GM19438 (cell line): ENCODE results near the gene PIH1D1.

Experiments
- ATAC-seq: cut with Tn5 transposase; IDR thresholded peaks from one replicate; pipeline ENCODE4 v1.9.1; 2021; ENCODE audit warnings: low read depth; ENCODE audit not compliant: unreplicated experiment

PIH1D1 gene

DNA sequence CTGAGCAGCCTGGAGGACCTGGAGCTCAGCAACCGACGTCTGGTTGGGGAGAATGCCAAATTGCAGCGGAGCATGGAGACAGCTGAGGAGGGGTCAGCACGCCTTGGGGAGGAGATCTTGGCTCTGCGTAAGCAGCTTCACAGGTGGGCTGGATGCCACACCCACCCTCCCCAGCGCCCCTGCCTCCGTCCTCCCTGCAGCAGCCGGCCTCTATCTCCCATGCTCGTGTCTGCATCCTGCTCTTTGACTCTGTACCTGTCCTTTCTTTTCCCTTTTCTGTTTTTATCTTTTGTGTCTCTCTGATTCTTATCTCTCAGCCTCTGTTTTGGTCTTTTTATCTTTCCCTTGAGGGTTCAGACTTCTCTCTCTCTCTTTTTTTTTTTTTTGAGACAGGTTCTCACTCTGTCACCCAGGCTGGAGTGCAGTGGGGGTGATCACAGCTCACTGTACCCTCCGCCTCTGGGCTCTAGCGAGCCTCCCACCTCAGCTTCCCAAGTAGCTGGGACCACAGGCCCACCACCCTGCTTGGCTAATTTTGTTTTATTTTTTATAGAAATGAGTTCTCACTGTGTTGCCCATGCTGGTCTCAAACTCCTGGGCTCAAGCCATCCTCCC, 53.5 kb downstream of the PIH1D1 start:
- ATAC-seq, result no peak

- no peak for ATAC-seq
These were observed 54.7 kb downstream of the PIH1D1 start for GRCh38 chr19:49396738-49397505.
